GM18505 (cell line): Measurements from ENCODE around the gene PSMB2.
"Not testable (repeated sequence)": the region's sequence is repeated elsewhere in the genome, so short reads cannot be mapped to it uniquely, and the experiment has no call there.

Source experiments
- ATAC-seq: cut with Tn5 transposase; IDR thresholded peaks from one replicate; pipeline ENCODE4 v1.9.1; 2021; ENCODE audit not compliant: unreplicated experiment
- POLR2A ChIP-seq: IDR thresholded peaks from 4 replicates; pipeline ENCODE4 v1.6.1; 2011; ENCODE audit warnings: borderline replicate concordance; ENCODE audit not compliant: insufficient read depth, insufficient read length; ENCODE audit errors: extremely low read depth

Gene PSMB2

DNA sequence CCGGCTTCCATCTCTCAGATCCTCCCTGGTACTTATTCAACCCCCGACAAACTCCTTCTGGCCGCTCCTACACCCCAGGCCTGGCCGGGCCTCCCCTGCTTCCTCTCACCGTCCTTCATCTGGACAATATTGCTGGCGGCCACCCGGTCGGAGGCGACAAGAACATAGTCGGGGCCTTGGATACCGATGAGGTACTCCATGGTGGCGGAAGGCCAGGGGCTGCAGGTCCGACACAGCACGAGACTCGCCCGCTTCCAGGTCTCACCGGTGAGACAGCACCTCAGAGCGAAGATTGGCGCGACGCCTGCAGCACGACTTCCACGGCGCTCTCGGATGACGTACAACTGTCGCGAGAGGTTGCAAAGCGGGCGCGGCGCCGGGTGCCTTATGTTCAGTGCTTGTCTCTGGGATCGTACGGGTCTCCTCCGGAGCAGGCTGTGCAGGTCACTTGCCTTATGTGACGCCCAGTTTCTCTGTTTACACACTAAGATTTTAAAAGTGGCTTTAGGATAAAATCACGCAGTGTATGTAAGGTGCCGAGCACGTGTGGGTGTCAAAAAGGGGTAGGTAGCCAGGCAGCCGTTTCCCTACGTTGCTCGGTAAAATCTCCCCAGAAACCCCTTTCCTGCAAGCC, at the start of gene PSMB2:
Gene PSMB2 (minus strand): TSS at position 294 of the 634 bp plus-strand sequence. CDS start 94 bp downstream, at position 200.
- peak; percentile 98 for TF ChIP-seq POLR2A
- peak; percentile 78 for ATAC-seq

- TF ChIP-seq POLR2A = no peak
- no peak for ATAC-seq
These were observed 49.8 kb upstream of the PSMB2 start for GRCh38 chr1:35691080-35691479.

DNA sequence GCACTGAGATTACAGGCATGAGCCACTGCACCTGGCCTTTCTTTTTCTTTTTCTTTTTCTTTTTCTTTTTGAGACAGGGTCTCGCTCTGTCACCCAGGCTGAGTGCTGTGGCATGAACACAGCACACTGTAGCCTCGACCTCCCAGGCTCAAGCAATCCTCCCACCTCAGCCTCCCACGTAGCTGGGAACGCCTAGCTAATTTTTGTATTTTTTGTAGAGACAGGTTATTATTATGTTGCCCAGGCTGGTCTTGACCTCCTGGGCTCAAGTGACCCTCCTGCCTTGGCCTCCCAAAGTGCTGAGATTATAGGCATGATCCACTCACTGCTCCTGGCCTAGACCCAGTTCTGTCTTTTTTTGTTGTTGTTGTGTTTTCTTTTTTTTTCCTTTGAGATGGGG, 48.8 kb upstream of the PSMB2 start:
- not testable (repeated sequence) for ATAC-seq

- no peak for ATAC-seq
- no peak for TF ChIP-seq POLR2A
These were observed 46.8 kb upstream of the PSMB2 start for GRCh38 chr1:35688161-35688560.

DNA sequence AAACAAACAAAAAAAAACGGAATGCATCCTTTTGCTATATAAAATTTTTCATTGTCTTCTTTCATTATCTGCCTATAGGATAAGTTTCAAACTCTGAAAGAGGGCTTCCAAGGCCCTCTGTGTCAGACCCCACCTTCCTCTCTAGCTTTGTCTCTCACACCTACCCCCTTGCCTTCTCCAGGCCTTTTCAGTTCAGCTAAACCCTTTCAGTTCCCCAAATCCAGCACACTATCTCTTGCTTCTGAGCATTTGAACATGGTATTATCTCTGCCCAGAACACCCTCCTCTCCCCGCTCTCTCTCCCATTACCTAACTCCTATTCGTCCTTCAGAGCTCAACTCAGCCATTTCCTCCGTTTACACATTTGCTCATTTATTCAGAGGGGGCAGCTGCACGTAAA, 41.7 kb upstream of the PSMB2 start:
- ATAC-seq = no peak
- no peak for TF ChIP-seq POLR2A

GRCh38 chr1:35680271-35680670, 38.9 kb upstream of the PSMB2 start:
- TF ChIP-seq POLR2A = no peak
- ATAC-seq = no peak

- TF ChIP-seq POLR2A = no peak
- ATAC-seq = no peak
These were observed 34.4 kb upstream of the PSMB2 start for GRCh38 chr1:35675773-35676172.

DNA sequence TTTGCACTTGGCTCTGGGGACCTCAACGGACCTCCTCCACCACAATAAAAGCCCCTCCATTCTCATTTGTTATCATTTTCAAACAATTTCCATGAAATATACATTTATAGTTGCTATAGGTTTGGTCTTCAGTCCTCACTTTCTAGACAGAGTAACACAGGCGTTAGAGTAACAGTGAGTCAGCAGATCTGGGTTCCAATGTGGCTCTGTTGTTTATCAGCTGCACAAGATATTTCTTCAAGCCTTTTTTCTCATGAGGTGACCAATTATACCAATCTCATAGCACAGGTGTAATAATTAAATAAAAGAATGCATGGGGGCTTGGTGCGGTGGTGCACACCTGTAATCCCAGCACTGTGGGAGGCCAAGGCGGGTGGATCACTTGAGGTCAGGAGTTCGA, 32.8 kb upstream of the PSMB2 start:
- ATAC-seq = no peak
- TF ChIP-seq POLR2A = no peak

DNA sequence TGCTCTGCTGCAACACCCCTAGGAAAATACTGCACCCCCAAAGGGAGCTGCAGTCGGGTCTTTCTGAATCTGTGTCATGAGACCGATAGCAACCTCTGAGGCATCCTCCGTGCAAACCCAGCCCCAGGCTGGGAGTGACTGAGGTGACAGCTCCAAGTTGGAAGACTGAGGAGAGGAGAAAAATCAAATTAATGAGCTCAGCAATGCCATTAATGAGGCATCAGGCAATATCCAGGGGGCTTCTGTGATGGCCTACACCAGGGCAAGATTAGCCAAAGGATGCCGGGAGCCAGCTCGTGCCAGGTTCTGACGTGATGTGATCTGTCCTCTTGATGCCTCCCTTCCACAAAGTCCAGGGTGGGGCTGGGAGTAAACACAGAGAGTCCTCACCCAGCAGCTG, 30.8 kb upstream of the PSMB2 start:
- no peak for TF ChIP-seq POLR2A
- ATAC-seq = no peak

DNA sequence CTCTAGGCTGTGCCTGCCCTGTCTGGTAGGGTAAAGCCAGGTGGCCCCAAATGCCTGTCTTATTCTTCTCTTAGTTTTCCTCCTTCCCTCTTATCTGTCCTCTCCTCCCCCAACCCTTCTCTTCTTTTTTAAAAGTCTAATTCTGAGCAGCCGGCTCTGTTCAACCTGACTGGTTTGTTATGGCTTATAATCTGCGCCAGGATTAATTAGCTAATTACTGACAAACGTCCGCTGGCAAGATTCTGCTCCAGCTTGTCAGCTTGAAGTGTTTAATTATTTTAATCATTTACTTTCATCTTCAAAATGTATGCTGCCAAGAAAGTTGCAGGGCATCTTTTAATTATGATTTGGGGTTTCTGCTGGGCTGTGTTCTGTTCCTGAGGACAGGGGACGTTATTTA, 27.2 kb upstream of the PSMB2 start:
- TF ChIP-seq POLR2A = no peak
- ATAC-seq = no peak

GRCh38 chr1:35666916-35667315, 25.6 kb upstream of the PSMB2 start:
- TF ChIP-seq POLR2A = no peak
- ATAC-seq = no peak

- TF ChIP-seq POLR2A = no peak
- no peak for ATAC-seq
These were observed 24.9 kb upstream of the PSMB2 start for GRCh38 chr1:35666216-35666615.

DNA sequence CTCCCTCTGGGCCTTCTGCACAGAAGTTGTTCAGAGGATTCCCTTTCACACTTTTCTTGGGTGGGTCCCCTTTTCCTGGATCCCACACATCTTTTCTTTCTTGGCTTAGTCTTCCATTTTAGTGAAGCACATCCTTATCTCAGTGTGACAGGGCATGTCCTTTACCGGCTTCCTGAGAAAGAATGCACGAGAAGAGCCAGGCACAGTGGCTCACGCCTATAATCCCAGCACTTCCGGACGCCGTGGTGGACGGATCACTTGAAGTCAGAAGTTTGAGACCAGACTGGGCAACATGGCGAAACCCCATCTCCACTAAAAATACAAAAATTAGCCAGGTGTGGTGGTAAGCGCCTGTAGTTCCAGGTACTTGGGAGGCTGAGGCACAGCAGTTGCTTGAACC, 22.1 kb upstream of the PSMB2 start:
- ATAC-seq = no peak
- TF ChIP-seq POLR2A = no peak

- no peak for ATAC-seq
These were observed 20.1 kb upstream of the PSMB2 start for GRCh38 chr1:35661474-35661795.

More at GRCh38 chr1:35661474-35661795, 20.1 kb upstream of the PSMB2 start:
- TF ChIP-seq POLR2A = no peak
